GM23248 (cell line): Measurements from ENCODE around the gene PDE4B. TPM values are rescaled to one million over a fixed set of nuclear protein-coding genes. Genes with fewer than 3 reads are reported as not detected.

Experiments used
- DNase-seq: peaks from one replicate; pipeline ENCODE4 v3.0.0-alpha.2; 2015
- H2AFZ ChIP-seq: fragments of 200-600 bp; sonication (generic); 2 replicates; pipeline ENCODE4 v1.6.1; 2016; ENCODE audit warnings: antibody characterized with exemption
- H3F3A ChIP-seq: fragments of 200-600 bp; sonication (generic); 2 replicates; pipeline ENCODE4 v1.6.1; 2016; ENCODE audit warnings: mild to moderate bottlenecking, antibody characterized with exemption, mixed run types; ENCODE audit not compliant: insufficient read depth
- H3K27ac ChIP-seq: fragments of 200-600 bp; sonication (generic); 2 replicates; pipeline ENCODE4 v1.5.1; 2016; ENCODE audit warnings: mild to moderate bottlenecking
- H3K27me3 ChIP-seq: fragments of 200-600 bp; sonication (generic); replicated peaks from 2 replicates; pipeline ENCODE4 v1.6.1; 2016; ENCODE audit warnings: mild to moderate bottlenecking; ENCODE audit not compliant: insufficient read depth
- H3K36me3 ChIP-seq: fragments of 200-600 bp; sonication (generic); 2 replicates; pipeline ENCODE4 v1.6.1; 2016; ENCODE audit warnings: low read depth, mild to moderate bottlenecking
- H3K4me1 ChIP-seq: fragments of 200-600 bp; sonication (generic); 2 replicates; pipeline ENCODE4 v1.6.1; 2016; ENCODE audit warnings: mild to moderate bottlenecking; ENCODE audit not compliant: insufficient read depth
- H3K4me2 ChIP-seq: fragments of 200-600 bp; sonication (generic); one replicate; pipeline ENCODE4 v1.6.1; 2016; ENCODE audit warnings: mild to moderate bottlenecking; ENCODE audit not compliant: unreplicated experiment
- H3K4me3 ChIP-seq: fragments of 200-600 bp; sonication (generic); 2 replicates; pipeline ENCODE4 v1.5.1; 2016; ENCODE audit warnings: mild to moderate bottlenecking
- H3K79me2 ChIP-seq: fragments of 200-600 bp; sonication (generic); 2 replicates; pipeline ENCODE4 v1.6.1; 2016; ENCODE audit warnings: mild to moderate bottlenecking; ENCODE audit not compliant: insufficient read depth
- H3K9ac ChIP-seq: fragments of 200-600 bp; sonication (generic); 2 replicates; pipeline ENCODE4 v1.6.1; 2016; ENCODE audit warnings: mild to moderate bottlenecking
- H3K9me2 ChIP-seq: fragments of 200-600 bp; sonication (generic); 2 replicates; pipeline ENCODE4 v1.6.1; 2016; ENCODE audit warnings: mixed run types, mild to moderate bottlenecking, moderate library complexity; ENCODE audit not compliant: insufficient read depth
- H3K9me3 ChIP-seq: fragments of 200-600 bp; sonication (generic); one replicate; pipeline ENCODE4 v1.6.1; 2017; ENCODE audit warnings: low read depth
- H4K20me1 ChIP-seq: fragments of 200-600 bp; sonication (generic); 2 replicates; pipeline ENCODE4 v1.6.0; 2016; ENCODE audit not compliant: insufficient read depth
- EZH2 ChIP-seq: fragments of 200-600 bp; sonication (generic); IDR thresholded peaks from 2 replicates; pipeline ENCODE4 v1.6.1; 2018; ENCODE audit warnings: antibody characterized with exemption, mild to moderate bottlenecking; ENCODE audit not compliant: insufficient read depth, poor library complexity, severe bottlenecking
- EZH2phosphoT487 ChIP-seq: fragments of 200-600 bp; sonication (generic); IDR thresholded peaks from 2 replicates; pipeline ENCODE4 v1.6.1; 2018; ENCODE audit warnings: antibody characterized with exemption, moderate library complexity, mild to moderate bottlenecking, low read depth; ENCODE audit not compliant: insufficient read depth
- WGBS, 2 experiments: methylation state at CpG; one replicate each; pipeline ENCODE4 v1.1.6; 2015 to 2017; ENCODE audit warnings: low lambda C conversion rate in 2 of 2, low coverage in 1 of 2; ENCODE audit errors: missing lambda C conversion rate in 2 of 2; 5-methylcytosine and 5-hydroxymethylcytosine counted together
- in situ Hi-C: fragments of 300-500 bp; cut with MboI; formaldehyde crosslinking; loops from 2 replicates; pipeline ENCODE4 v1.15.0; 2020
- polyA plus RNA-seq: library from polyadenylated mRNA; unstranded; fragments of >200 nt; fragmentation: Nextera tagmentation; extraction: Ambion mirVana; gene quantifications from 2 replicates; pipeline ENCODE4 v1.2.1, GENCODE V29; 2016
- total RNA-seq: library from RNA; depleted of rRNA; stranded (reverse); fragments of >200 nt; shearing (Covaris generic); gene quantifications from 2 replicates; pipeline ENCODE4 v1.2.3, GENCODE V29; 2014

The PDE4B gene
- total and polyA plus RNA-seq, 2 experiments from 2014 or later = 19.9 to 36.2 TPM

DNA sequence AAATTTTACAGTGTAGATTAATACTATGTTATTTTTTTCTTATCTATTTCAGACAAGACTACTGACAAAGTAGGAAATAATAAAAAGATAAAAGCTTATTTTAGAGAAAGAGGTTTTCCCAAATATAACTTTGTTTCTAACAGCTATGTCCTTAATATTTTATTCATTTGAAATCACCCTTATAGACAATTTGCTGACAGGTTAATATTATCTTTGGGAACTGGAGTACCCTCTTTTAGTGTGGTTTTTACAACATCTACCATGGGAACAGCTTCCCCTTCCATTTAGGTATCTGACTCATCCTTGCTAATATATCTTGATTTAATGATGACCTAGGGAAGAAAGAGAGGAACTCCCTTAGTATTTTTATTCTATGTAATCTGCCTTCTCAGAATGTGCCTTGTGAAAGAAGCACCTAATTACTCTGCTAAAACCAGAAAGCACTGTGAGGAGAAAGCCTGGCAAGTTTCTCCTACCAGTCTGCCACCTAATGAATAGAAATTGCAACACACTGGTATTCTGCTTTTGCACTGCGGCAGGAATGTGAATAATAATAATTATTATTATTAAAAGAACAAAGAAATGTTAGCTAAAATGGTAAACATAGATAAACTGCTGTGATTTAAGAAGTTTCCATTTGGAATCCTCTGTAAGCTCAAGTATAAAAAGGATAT is 192.8 kb downstream of the PDE4B start:
- DNase-seq = no peak
- in situ Hi-C loops = no loop called here
- Histone ChIP-seq H3K27me3 (no peaks in the 10 kb centered on the region), H3K27ac (no peak overlapping the region), H3K9me3 (no peaks in the 10 kb centered on the region), H3F3A (no peaks in the 10 kb centered on the region), H3K9me2 (no peaks in the 10 kb centered on the region), H4K20me1 (no peaks in the 10 kb centered on the region), H2AFZ (no peak overlapping the region), H3K4me2 (no peak overlapping the region), H3K4me1 (no peaks in the 10 kb centered on the region), H3K4me3 (no peak overlapping the region), H3K9ac (no peak overlapping the region), H3K36me3 (no peaks in the 10 kb centered on the region), H3K79me2 (no peaks in the 10 kb centered on the region)
- TF ChIP-seq EZH2phosphoT487 = no peak
- no peak for TF ChIP-seq EZH2
- 92 to 94% methylated on average over 1 of the region's 1 CpG for WGBS, 2 experiments

DNA sequence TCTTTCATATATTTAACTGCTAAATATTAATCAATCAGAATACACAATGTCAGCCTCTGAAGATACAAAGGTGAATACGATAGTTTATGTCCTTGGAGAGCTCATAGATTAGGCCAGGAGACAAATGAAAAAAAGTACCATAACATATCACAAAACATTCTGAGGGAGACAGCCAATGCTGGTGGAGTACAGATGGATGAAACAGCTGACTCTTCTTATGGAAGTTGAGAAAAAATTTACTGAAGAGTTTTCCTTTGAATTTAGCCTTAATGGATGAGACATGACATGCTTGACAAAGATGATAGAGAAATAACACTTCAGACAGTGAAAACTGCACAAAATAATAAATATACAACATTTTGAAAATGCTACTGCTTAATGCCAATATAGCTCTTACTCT is 193.5 kb downstream of the PDE4B start:
- no peak for TF ChIP-seq EZH2
- TF ChIP-seq EZH2phosphoT487 = no peak
- H2AFZ ChIP-seq = no peak overlapping the region
- H3K79me2 ChIP-seq = no peaks in the 10 kb centered on the region
- H3K27me3 ChIP-seq = no peaks in the 10 kb centered on the region
- H3K4me2 ChIP-seq = no peak overlapping the region
- in situ Hi-C loops = no loop called here
- no peaks in the 10 kb centered on the region for H3F3A ChIP-seq
- H3K9ac ChIP-seq = no peak overlapping the region
- no peaks in the 10 kb centered on the region for H3K4me1 ChIP-seq
- H4K20me1 ChIP-seq = no peaks in the 10 kb centered on the region
- H3K27ac ChIP-seq = no peak overlapping the region
- no peaks in the 10 kb centered on the region for H3K36me3 ChIP-seq
- no peaks in the 10 kb centered on the region for H3K9me2 ChIP-seq
- DNase-seq = no peak
- H3K4me3 ChIP-seq = no peak overlapping the region
- WGBS, 2 experiments = 78 to 80% methylated on average over 1 of the region's 1 CpG
- no peaks in the 10 kb centered on the region for H3K9me3 ChIP-seq

DNA sequence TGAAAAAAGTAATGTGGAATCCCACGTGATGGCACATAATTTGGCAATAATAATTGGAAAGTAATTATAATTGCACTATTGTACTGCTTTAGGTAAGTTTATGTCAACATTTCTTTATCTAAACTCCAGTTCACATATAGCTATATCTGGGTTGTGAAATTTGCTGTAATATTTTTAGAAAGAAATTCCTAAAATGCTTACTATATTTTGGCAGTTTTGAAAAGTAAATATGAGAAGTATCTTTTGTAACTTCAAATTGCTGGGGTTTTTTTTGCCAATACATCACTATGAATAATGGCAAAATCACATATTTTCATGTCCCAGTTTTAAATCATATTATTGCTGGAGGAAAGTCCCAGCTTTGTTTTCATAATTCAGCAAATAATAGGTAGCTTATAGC is 197.5 kb downstream of the PDE4B start:
- Histone ChIP-seq H3K27me3 (no peaks in the 10 kb centered on the region), H4K20me1 (no peaks in the 10 kb centered on the region), H3K9me2 (no peaks in the 10 kb centered on the region), H3K79me2 (no peaks in the 10 kb centered on the region), H2AFZ (no peak overlapping the region), H3K9ac (no peak overlapping the region), H3K4me2 (no peak overlapping the region), H3K4me3 (no peak overlapping the region), H3K9me3 (no peaks in the 10 kb centered on the region), H3K36me3 (no peaks in the 10 kb centered on the region), H3K27ac (no peak overlapping the region), H3F3A (no peaks in the 10 kb centered on the region), H3K4me1 (no peaks in the 10 kb centered on the region)
- 15 to 16% methylated on average over 1 of the region's 1 CpG for WGBS, 2 experiments
- DNase-seq = no peak
- TF ChIP-seq EZH2 (no peak), EZH2phosphoT487 (no peak)
- in situ Hi-C loops = no loop called here

DNA sequence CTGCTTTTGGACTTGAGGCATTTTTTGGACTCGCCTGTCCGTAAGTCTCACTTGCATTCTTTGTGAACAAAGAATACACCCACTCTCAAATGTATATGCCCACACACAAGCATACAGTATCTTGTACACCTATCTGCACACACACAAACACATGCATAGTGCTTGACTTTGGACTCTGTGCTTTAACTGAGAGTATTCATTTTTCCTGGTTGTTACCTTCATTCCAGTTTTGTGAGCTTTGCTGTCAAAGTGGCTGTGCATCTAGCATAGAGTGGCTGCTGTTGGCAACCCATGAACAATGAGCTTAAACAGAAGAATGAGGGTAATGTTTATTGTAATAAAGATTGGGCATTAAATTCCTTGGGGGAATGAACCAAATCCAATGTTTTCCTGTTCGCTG is 199.0 kb downstream of the PDE4B start:
- 86 to 89% methylated on average over 3 of the region's 3 CpGs for WGBS, 2 experiments
- Histone ChIP-seq H3F3A (no peaks in the 10 kb centered on the region), H3K4me3 (no peak overlapping the region), H3K27ac (no peak overlapping the region), H4K20me1 (no peaks in the 10 kb centered on the region), H3K4me1 (no peaks in the 10 kb centered on the region), H3K36me3 (no peaks in the 10 kb centered on the region), H2AFZ (no peak overlapping the region), H3K9me3 (no peaks in the 10 kb centered on the region), H3K27me3 (no peaks in the 10 kb centered on the region), H3K9me2 (no peaks in the 10 kb centered on the region), H3K4me2 (no peak overlapping the region), H3K79me2 (no peaks in the 10 kb centered on the region), H3K9ac (no peak overlapping the region)
- in situ Hi-C loops = no loop called here
- DNase-seq = no peak
- TF ChIP-seq EZH2phosphoT487 (no peak), EZH2 (no peak)
